Mesenchymal stem cell (in vitro differentiated cells and primary cell): ENCODE data around the gene ATP4A.

Experiments
- DNase-seq: peaks from one replicate; pipeline ENCODE4 v3.0.0-alpha.2; 2013
- H2AFZ ChIP-seq: one replicate; pipeline ENCODE4 v1.6.1; 2013; ENCODE audit warnings: low read depth, mild to moderate bottlenecking, control low read depth, inconsistent platforms, low read length, moderate library complexity
- H2AK5ac ChIP-seq: 2 replicates; pipeline ENCODE4 v1.6.1; 2013; ENCODE audit warnings: low read length, moderate library complexity, mild to moderate bottlenecking, inconsistent platforms; ENCODE audit not compliant: severe bottlenecking
- H2BK120ac ChIP-seq: one replicate; pipeline ENCODE4 v1.6.1; 2013; ENCODE audit warnings: low read depth, mild to moderate bottlenecking, inconsistent platforms, low read length, moderate library complexity
- H2BK12ac ChIP-seq, 2 experiments: one replicate each; pipeline ENCODE4 v1.6.1; 2013; ENCODE audit warnings: inconsistent platforms in 2 of 2, low read length in 2 of 2, mild to moderate bottlenecking in 2 of 2, moderate library complexity in 2 of 2, control low read depth in 1 of 2
- H2BK15ac ChIP-seq: one replicate; pipeline ENCODE4 v1.6.1; 2013; ENCODE audit warnings: mild to moderate bottlenecking, low read depth, inconsistent platforms; ENCODE audit not compliant: poor library complexity, severe bottlenecking
- H2BK5ac ChIP-seq: 2 replicates; pipeline ENCODE4 v1.6.1; 2013; ENCODE audit warnings: low read depth, mild to moderate bottlenecking, low read length, control low read depth, inconsistent platforms; ENCODE audit not compliant: poor library complexity, severe bottlenecking
- H3K14ac ChIP-seq, 2 experiments: one replicate each; pipeline ENCODE4 v1.6.1; 2013; ENCODE audit warnings: inconsistent platforms in 2 of 2, low read length in 2 of 2, control low read depth in 1 of 2, mild to moderate bottlenecking in 1 of 2, moderate library complexity in 1 of 2
- H3K18ac ChIP-seq, 2 experiments: one replicate each; pipeline ENCODE4 v1.6.1; 2013; ENCODE audit warnings: inconsistent platforms in 2 of 2, low read length in 2 of 2, control low read depth in 1 of 2, low read depth in 1 of 2, mild to moderate bottlenecking in 1 of 2
- H3K23ac ChIP-seq, 2 experiments: one replicate each; pipeline ENCODE4 v1.6.1; 2013; ENCODE audit warnings: inconsistent platforms in 2 of 2, low read length in 2 of 2, mild to moderate bottlenecking in 2 of 2, moderate library complexity in 2 of 2, control low read depth in 1 of 2
- H3K27ac ChIP-seq: 2 replicates; pipeline ENCODE4 v1.5.1; 2013; ENCODE audit warnings: mild to moderate bottlenecking, moderate library complexity, low read length, control low read depth, inconsistent platforms; ENCODE audit not compliant: poor library complexity, severe bottlenecking
- H3K27me3 ChIP-seq, 2 experiments: 2 replicates each; pipeline versions ENCODE4 v1.6.1 to v1.7.0; 2013; ENCODE audit warnings: low read length in 2 of 2, mild to moderate bottlenecking in 2 of 2, moderate library complexity in 2 of 2, control low read depth in 1 of 2, inconsistent platforms in 1 of 2; ENCODE audit not compliant: control insufficient read depth in 1 of 2, insufficient read depth in 1 of 2
- H3K36me3 ChIP-seq, 2 experiments: 2 replicates each; pipeline versions ENCODE4 v1.6.1 to v1.7.0; 2013; ENCODE audit warnings: low read length in 2 of 2, control low read depth in 1 of 2, inconsistent platforms in 1 of 2, low read depth in 1 of 2, mild to moderate bottlenecking in 1 of 2; ENCODE audit not compliant: insufficient read depth in 2 of 2, control insufficient read depth in 1 of 2
- H3K4ac ChIP-seq, 2 experiments: one replicate each; pipeline ENCODE4 v1.6.1; 2013; ENCODE audit warnings: inconsistent platforms in 2 of 2, low read length in 2 of 2, mild to moderate bottlenecking in 2 of 2, moderate library complexity in 2 of 2, control low read depth in 1 of 2, low read depth in 1 of 2
- H3K4me1 ChIP-seq: 2 replicates; pipeline ENCODE4 v1.6.1; 2013; ENCODE audit warnings: low read depth, low read length, control low read depth; ENCODE audit not compliant: control insufficient read depth, insufficient read depth
- H3K4me2 ChIP-seq: 2 replicates; pipeline ENCODE4 v1.6.1; 2013; ENCODE audit warnings: low read length, mild to moderate bottlenecking, inconsistent platforms; ENCODE audit not compliant: poor library complexity, severe bottlenecking
- H3K4me3 ChIP-seq, 2 experiments: 2 replicates each; pipeline versions ENCODE4 v1.5.1 to v1.7.0; 2013; ENCODE audit warnings: low read length in 2 of 2, mild to moderate bottlenecking in 2 of 2, control low read depth in 1 of 2, low read depth in 1 of 2; ENCODE audit not compliant: insufficient read depth in 1 of 2
- H3K79me1 ChIP-seq: replicated peaks from 2 replicates; pipeline ENCODE4 v1.6.1; 2013; ENCODE audit warnings: mild to moderate bottlenecking, control low read depth, low read length, inconsistent platforms; ENCODE audit not compliant: poor library complexity, severe bottlenecking
- H3K9ac ChIP-seq: 2 replicates; pipeline ENCODE4 v1.7.0; 2013; ENCODE audit warnings: mild to moderate bottlenecking, low read length, moderate library complexity
- H3K9me3 ChIP-seq: 2 replicates; pipeline ENCODE4 v1.7.0; 2013; ENCODE audit warnings: mild to moderate bottlenecking, low read length; ENCODE audit not compliant: control insufficient read depth
- H4K8ac ChIP-seq: one replicate; pipeline ENCODE4 v1.6.1; 2013; ENCODE audit warnings: inconsistent platforms, mild to moderate bottlenecking, low read length, moderate library complexity
- H4K91ac ChIP-seq: one replicate; pipeline ENCODE4 v1.6.1; 2013; ENCODE audit warnings: mild to moderate bottlenecking, low read length, inconsistent platforms
- WGBS: methylation state at CpG from one replicate; pipeline ENCODE4 v1.1.7; 2013; ENCODE audit warnings: mixed read lengths; 5-methylcytosine and 5-hydroxymethylcytosine counted together

ATP4A gene

GRCh38 chr19:35569281-35569781, 5.9 kb upstream of the ATP4A start:
- Histone ChIP-seq H2BK12ac (no peak overlapping the region), H3K9me3 (no peaks in the 10 kb centered on the region), H2AFZ (no peak overlapping the region), H4K8ac (peak overlapping the region; percentile 31), H3K23ac (no peak overlapping the region), H3K14ac (no peak overlapping the region), H3K9ac (no peak overlapping the region), H3K4me3 (no peak overlapping the region), H3K36me3 (no peaks in the 10 kb centered on the region), H3K4me2 (no peak overlapping the region), H2AK5ac (no peak overlapping the region), H3K27ac (no peak overlapping the region), H2BK120ac (no peak overlapping the region), H3K79me1 (no peaks in the 10 kb centered on the region), H3K18ac (no peak overlapping the region), H4K91ac (no peak overlapping the region), H3K4me1 (no peaks in the 10 kb centered on the region), H2BK15ac (no peak overlapping the region), H2BK5ac (no peak overlapping the region), H3K27me3 (peaks cover 10 to 58% of the 10 kb centered on the region in 2 experiments), H3K4ac (no peak overlapping the region)
- WGBS: 64% methylated on average over 5 of the region's 5 CpGs
- no peak for DNase-seq

GRCh38 chr19:35566738-35567137, 3.3 kb upstream of the ATP4A start:
- H3K4me2 ChIP-seq: no peak overlapping the region
- H3K14ac ChIP-seq: no peak overlapping the region
- H3K23ac ChIP-seq: no peak overlapping the region
- H2AK5ac ChIP-seq: no peak overlapping the region
- H3K4me3 ChIP-seq: no peak overlapping the region
- no peak overlapping the region for H3K27ac ChIP-seq
- H2BK120ac ChIP-seq: no peak overlapping the region
- H3K4me1 ChIP-seq: no peaks in the 10 kb centered on the region
- H2AFZ ChIP-seq: no peak overlapping the region
- no peak overlapping the region for H4K91ac ChIP-seq
- no peaks in the 10 kb centered on the region for H3K36me3 ChIP-seq
- no peak overlapping the region for H2BK5ac ChIP-seq
- DNase-seq: no peak
- H3K79me1 ChIP-seq: no peaks in the 10 kb centered on the region
- no peak overlapping the region for H3K18ac ChIP-seq
- H2BK12ac ChIP-seq: no peak overlapping the region
- no peak overlapping the region for H2BK15ac ChIP-seq
- H3K9me3 ChIP-seq: no peaks in the 10 kb centered on the region
- no peak overlapping the region for H3K4ac ChIP-seq
- H4K8ac ChIP-seq: no peak overlapping the region
- peaks cover 14 to 67% of the 10 kb centered on the region in 2 experiments for H3K27me3 ChIP-seq
- WGBS: 77% methylated on average over 5 of the region's 7 CpGs
- no peak overlapping the region for H3K9ac ChIP-seq

- no peak overlapping the region for H4K91ac ChIP-seq
- no peak overlapping the region for H3K9ac ChIP-seq
- no peak overlapping the region for H3K14ac ChIP-seq
- H2BK120ac ChIP-seq: no peak overlapping the region
- DNase-seq: no peak
- H3K9me3 ChIP-seq: no peaks in the 10 kb centered on the region
- no peak overlapping the region for H2BK15ac ChIP-seq
- H3K27me3 ChIP-seq: peaks cover 9 to 66% of the 10 kb centered on the region in 2 experiments
- H3K36me3 ChIP-seq: no peaks in the 10 kb centered on the region
- no peaks in the 10 kb centered on the region for H3K79me1 ChIP-seq
- no peak overlapping the region for H3K27ac ChIP-seq
- H4K8ac ChIP-seq: no peak overlapping the region
- H2BK12ac ChIP-seq: no peak overlapping the region
- H2AFZ ChIP-seq: no peak overlapping the region
- no peak overlapping the region for H3K4ac ChIP-seq
- no peak overlapping the region for H3K18ac ChIP-seq
- WGBS: 77% methylated on average over 10 of the region's 12 CpGs
- H3K4me3 ChIP-seq: no peak overlapping the region
- no peak overlapping the region for H2AK5ac ChIP-seq
- no peak overlapping the region for H3K4me2 ChIP-seq
- H3K23ac ChIP-seq: no peak overlapping the region
- H3K4me1 ChIP-seq: no peaks in the 10 kb centered on the region
- H2BK5ac ChIP-seq: no peak overlapping the region
Observed at GRCh38 chr19:35565016-35565856, 1.8 kb upstream of the ATP4A start.

- Histone ChIP-seq H2BK15ac (no peak overlapping the region), H4K91ac (no peak overlapping the region), H3K14ac (no peak overlapping the region), H3K9me3 (no peaks in the 10 kb centered on the region), H3K27ac (no peak overlapping the region), H3K27me3 (peaks cover 24 to 76% of the 10 kb centered on the region in 2 experiments), H2BK5ac (no peak overlapping the region), H3K23ac (no peak overlapping the region), H2AFZ (no peak overlapping the region), H4K8ac (no peak overlapping the region), H3K9ac (no peak overlapping the region), H3K4me3 (no peak overlapping the region), H3K4me2 (no peak overlapping the region), H3K79me1 (no peaks in the 10 kb centered on the region), H3K18ac (no peak overlapping the region), H3K4ac (no peak overlapping the region), H3K36me3 (no peaks in the 10 kb centered on the region), H3K4me1 (peaks cover 8% of the 10 kb centered on the region), H2BK120ac (no peak overlapping the region), H2AK5ac (no peak overlapping the region), H2BK12ac (no peak overlapping the region)
- no peak for DNase-seq
- 55% methylated on average over 2 of the region's 2 CpGs for WGBS
Observed at GRCh38 chr19:35562776-35563175, 682 bp downstream of the ATP4A start.
